GM18868 (cell line): ENCODE data around the gene IDUA.
A peak's percentile ranks its signal among the peaks of the same experiment; 100 is the strongest.
"Not testable (repeated sequence)": the region's sequence is repeated elsewhere in the genome, so short reads cannot be mapped to it uniquely, and the experiment has no call there.

Experiments used
- ATAC-seq: cut with Tn5 transposase; IDR thresholded peaks from one replicate; pipeline ENCODE4 v1.9.1; 2021; ENCODE audit warnings: mild to moderate bottlenecking, moderate library complexity; ENCODE audit not compliant: unreplicated experiment

Gene IDUA

GRCh38 chr4:999240-999863 lies 12.5 kb downstream of the IDUA start:
- not testable (repeated sequence) for ATAC-seq

- ATAC-seq: no peak
Observed at GRCh38 chr4:999882-1000425, 13.1 kb downstream of the IDUA start.

- ATAC-seq: no peak
Observed at GRCh38 chr4:1000686-1001260, 13.9 kb downstream of the IDUA start.

DNA sequence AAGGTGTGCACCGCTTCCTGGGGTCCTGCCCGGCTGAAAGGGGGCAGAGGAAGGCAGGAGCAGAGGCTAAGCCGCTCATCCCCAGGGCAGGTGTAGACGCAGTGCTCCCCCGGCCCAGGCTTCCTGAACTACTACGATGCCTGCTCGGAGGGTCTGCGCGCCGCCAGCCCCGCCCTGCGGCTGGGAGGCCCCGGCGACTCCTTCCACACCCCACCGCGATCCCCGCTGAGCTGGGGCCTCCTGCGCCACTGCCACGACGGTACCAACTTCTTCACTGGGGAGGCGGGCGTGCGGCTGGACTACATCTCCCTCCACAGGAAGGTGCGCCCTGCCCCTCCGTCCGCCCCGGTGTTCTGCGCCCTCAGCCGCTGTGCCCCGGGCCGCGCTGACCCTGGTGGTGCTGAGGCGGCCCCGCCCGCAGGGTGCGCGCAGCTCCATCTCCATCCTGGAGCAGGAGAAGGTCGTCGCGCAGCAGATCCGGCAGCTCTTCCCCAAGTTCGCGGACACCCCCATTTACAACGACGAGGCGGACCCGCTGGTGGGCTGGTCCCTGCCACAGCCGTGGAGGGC lies 14.8 kb downstream of the IDUA start:
- no peak for ATAC-seq

DNA sequence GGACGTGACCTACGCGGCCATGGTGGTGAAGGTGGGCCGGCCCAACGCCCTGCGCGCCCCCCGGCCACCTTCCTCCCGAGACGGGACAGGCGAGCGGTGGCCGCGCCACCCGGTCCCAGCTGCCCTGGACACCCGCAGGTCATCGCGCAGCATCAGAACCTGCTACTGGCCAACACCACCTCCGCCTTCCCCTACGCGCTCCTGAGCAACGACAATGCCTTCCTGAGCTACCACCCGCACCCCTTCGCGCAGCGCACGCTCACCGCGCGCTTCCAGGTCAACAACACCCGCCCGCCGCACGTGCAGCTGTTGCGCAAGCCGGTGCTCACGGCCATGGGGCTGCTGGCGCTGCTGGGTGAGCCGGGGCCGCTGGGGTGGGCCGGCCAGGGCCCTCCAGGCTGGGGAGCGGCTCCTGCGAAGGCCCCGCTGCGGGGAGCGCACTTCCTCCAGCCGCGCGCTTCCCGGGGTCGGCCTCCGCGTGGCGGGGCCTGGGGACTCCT lies 15.3 kb downstream of the IDUA start:
- ATAC-seq: no peak

DNA sequence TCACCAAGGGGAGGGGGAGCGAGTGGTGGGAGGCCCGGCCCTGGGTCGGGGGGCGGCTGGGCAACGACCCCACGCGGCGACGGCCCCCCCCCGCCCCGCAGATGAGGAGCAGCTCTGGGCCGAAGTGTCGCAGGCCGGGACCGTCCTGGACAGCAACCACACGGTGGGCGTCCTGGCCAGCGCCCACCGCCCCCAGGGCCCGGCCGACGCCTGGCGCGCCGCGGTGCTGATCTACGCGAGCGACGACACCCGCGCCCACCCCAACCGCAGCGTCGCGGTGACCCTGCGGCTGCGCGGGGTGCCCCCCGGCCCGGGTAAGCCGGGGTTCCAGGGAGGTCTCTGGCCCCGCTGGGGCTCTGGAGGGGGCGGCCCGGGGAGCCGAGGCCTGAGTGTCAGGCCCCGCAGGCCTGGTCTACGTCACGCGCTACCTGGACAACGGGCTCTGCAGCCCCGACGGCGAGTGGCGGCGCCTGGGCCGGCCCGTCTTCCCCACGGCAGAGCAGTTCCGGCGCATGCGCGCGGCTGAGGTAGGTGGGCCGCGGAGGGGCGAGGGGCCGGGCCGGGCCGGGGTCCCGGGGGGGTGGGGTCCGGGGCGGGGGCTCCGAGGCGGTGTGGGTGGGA lies 15.9 kb downstream of the IDUA start:
- no peak for ATAC-seq

- no peak for ATAC-seq
Observed at GRCh38 chr4:1003271-1004070, 16.6 kb downstream of the IDUA start.

DNA sequence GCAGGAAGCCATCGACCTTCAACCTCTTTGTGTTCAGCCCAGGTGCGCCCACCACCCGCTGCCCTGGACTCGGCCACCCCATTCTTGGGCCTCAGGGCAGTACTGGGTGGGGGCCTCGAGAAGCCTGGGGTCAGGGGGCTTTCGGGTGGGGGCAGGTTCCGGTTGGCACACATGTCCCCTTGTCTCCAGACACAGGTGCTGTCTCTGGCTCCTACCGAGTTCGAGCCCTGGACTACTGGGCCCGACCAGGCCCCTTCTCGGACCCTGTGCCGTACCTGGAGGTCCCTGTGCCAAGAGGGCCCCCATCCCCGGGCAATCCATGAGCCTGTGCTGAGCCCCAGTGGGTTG lies 17.2 kb downstream of the IDUA start:
- no peak for ATAC-seq

- ATAC-seq: no peak
Observed at GRCh38 chr4:1004557-1005485, 18.0 kb downstream of the IDUA start.

GRCh38 chr4:1006856-1007255 lies 20.0 kb downstream of the IDUA start:
- ATAC-seq: no peak

DNA sequence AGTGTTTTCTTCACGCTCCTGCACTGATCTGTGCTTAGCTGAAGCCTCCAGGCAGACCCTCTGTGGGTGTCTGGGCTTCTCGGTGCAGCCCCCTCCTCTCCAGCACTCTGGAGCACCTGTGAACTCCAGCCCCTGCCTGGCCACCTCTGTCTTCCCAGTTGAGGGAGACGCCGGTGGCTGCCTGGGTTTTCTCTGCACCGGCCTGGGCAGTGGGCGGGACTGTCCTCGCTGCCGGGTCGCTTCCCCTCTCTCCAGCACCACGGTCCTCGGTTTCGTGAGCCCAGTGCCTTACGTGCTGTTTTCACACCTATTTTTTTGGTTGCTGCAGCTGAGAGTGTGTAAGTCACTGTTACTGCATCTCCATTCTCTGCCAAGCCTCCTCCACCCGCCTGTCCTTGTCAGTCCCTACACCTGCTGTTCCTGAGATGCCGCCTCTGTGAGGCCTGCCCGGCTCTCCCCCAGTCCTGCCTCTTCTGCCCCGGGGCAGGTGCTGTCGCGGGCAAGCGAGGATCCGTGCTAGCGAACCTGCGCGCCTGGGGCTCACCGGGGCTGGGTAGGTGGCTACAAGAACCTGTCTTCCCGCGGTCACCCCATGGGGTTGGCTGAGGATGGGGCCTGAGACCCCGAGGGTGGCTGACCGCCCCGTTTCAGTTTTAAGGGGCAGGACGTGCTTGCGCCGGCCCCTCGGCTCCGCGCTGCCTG lies 22.1 kb downstream of the IDUA start:
- ATAC-seq: no peak

- no peak for ATAC-seq
Observed at GRCh38 chr4:1009542-1010394, 22.9 kb downstream of the IDUA start.

GRCh38 chr4:1010395-1011021 lies 23.7 kb downstream of the IDUA start:
- no peak for ATAC-seq

- peak; percentile 50 for ATAC-seq
Observed at GRCh38 chr4:1011022-1011665, 24.3 kb downstream of the IDUA start, which contains the start of gene FGFRL1. Gene FGFRL1, plus strand, starts transcription at chr4:1011626. Its CDS starts 860 bp downstream, at chr4:1012486.

DNA sequence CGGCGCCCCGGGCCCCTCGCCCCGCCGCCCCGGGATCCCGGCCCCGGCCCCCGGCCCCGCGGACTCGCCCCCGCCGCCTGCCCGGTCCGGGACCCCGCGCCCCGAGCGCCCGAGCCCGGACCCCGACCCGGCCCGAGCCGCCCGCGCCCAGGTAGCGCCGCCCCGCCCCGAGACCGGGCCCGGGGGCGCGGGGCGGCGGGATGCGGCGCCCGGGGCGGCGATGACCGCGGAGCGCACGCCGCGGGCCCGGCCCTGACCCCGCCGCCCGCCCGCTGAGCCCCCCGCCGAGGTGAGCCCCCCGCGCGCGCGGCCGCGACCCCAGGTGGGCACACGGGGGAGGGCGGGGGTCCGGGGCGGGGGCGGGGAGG lies 24.8 kb downstream of the IDUA start:
- ATAC-seq: no peak

DNA sequence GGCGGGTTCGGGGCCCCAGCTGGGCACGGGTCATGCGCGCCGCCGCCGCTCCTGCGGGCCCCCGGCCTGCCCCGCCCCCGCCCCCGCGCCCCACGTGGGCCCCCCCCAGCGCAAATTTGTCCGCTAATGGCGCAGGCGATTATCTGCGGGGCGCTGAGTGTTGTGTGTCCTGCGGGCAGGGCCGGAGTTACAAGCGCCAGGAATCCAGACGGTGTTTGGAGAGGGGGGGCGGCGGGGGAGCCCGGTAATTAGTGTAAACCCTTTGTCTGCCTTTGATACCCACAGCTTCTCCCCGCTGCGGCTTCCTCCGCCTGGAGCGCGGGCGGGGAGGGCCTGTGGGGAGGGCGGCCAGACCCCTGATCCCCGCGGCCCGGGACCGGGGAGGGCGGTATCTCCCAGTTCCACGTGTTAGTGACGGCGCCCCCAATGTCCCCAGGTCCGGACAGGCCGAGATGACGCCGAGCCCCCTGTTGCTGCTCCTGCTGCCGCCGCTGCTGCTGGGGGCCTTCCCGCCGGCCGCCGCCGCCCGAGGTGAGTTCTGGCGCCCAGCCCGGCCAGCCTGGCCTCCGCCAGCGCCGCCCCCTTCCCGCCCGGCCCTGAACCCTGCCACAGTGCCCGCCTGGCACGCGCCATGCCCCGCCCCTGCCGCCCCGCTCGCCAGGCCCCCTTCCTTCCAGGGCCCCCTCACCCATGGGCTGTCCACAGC lies 25.3 kb downstream of the IDUA start:
- ATAC-seq: no peak
